GM10248 (cell line): ENCODE results near the gene HIC1.

Experiments used
- CTCF ChIA-PET: fragments of 300-600 bp; sonication (Branson Sonifier 250); formaldehyde crosslinking; extraction: SDS; loops from one replicate; lab custom pipeline; 2021; ENCODE audit warnings: antibody characterized with exemption; lab: Yijun Ruan, JAX
- POLR2A ChIA-PET: fragments of 350-650 bp; sonication (Branson Sonifier 250); formaldehyde crosslinking; extraction: SDS; loops from one replicate; lab custom pipeline; 2020; ENCODE audit warnings: antibody characterized with exemption; lab: Yijun Ruan, JAX
- DNase-seq: peaks from one replicate; pipeline ENCODE4 v3.0.0; 2012; ENCODE audit errors: extremely low spot score
- TF ChIP-seq, protein P1 (sequence below): IDR thresholded peaks from 2 replicates; pipeline ENCODE4 v1.5.1; 2012; ENCODE audit warnings: mild to moderate bottlenecking, low read depth; ENCODE audit errors: extremely low read depth, missing control alignments, control extremely low read depth

The HIC1 gene

DNA sequence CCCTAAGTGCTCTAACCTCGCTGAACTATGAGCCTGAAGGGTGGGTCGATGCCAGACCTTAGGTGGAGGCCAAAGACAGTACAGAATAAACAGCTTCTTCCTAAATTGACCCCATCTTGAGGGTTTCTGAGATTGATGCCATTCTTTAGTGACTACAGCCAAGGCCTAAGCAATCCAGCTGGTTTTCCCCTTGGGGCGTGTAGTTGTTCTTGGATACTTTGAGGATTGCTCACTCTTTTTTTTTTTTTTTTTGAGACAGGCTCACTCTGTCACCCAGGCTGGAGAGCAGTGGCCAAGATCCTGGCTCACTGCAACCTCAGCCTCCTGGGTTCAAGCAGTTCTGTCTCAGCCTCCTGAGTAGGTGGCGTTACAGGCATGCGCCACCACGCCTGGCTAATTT, 11.1 kb upstream of the HIC1 start:
- ChIA-PET POLR2A (interaction anchor here (0.6 kb wide), 1 partner anchor 201 kb away, joined by 3 read pairs; no protein-coding TSS in a partner anchor), CTCF (interaction anchor here (0.6 to 3.4 kb wide), 4 partner anchors 10 to 323 kb away, joined by 3 to 11 read pairs (median 4); no protein-coding TSS in a partner anchor)
- TF ChIP-seq, protein P1, sequence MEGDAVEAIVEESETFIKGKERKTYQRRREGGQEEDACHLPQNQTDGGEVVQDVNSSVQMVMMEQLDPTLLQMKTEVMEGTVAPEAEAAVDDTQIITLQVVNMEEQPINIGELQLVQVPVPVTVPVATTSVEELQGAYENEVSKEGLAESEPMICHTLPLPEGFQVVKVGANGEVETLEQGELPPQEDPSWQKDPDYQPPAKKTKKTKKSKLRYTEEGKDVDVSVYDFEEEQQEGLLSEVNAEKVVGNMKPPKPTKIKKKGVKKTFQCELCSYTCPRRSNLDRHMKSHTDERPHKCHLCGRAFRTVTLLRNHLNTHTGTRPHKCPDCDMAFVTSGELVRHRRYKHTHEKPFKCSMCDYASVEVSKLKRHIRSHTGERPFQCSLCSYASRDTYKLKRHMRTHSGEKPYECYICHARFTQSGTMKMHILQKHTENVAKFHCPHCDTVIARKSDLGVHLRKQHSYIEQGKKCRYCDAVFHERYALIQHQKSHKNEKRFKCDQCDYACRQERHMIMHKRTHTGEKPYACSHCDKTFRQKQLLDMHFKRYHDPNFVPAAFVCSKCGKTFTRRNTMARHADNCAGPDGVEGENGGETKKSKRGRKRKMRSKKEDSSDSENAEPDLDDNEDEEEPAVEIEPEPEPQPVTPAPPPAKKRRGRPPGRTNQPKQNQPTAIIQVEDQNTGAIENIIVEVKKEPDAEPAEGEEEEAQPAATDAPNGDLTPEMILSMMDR = no peak

GRCh38 chr17:2044263-2044894, 10.5 kb upstream of the HIC1 start:
- CTCF ChIA-PET = interaction anchor here (0.7 to 1.4 kb wide), 2 partner anchors 9 to 10 kb away, joined by 3 to 4 read pairs; partner anchors contain the start of gene HIC1
- TF ChIP-seq, protein P1 = no peak
- DNase-seq = no peak
- POLR2A ChIA-PET = no interaction called here

More for the DNA sequence above, 11.1 kb upstream of the HIC1 start:
- DNase-seq = no peak

- POLR2A ChIA-PET = no interaction called here
- TF ChIP-seq, protein P1 = no peak
- no peak for DNase-seq
- CTCF ChIA-PET = interaction anchor here (1.4 kb wide), 2 partner anchors 16 to 398 kb away, joined by 4 read pairs; partner anchors contain the start of gene RILP
Observed at GRCh38 chr17:2047590-2047989, 7.3 kb upstream of the HIC1 start.

GRCh38 chr17:2048805-2049204, 6.1 kb upstream of the HIC1 start:
- DNase-seq = no peak
- ChIA-PET CTCF (interaction anchor here (0.9 to 1.7 kb wide), 2 partner anchors 11 to 139 kb away, joined by 3 read pairs; no protein-coding TSS in a partner anchor), POLR2A (no interaction called here)
- TF ChIP-seq, protein P1 = no peak

- peak; percentile 90 for DNase-seq
- ChIA-PET CTCF (interaction anchor here (0.7 to 2.7 kb wide), 4 partner anchors 12 to 303 kb away, joined by 3 to 7 read pairs (median 4); no protein-coding TSS in a partner anchor), POLR2A (no interaction called here)
- TF ChIP-seq, protein P1 = no peak
Observed at GRCh38 chr17:2049333-2050299, 5.3 kb upstream of the HIC1 start.
